ENCODE results near the gene RPL13A.

Gene RPL13A

GRCh38 chr19:49481020-49481683 lies 6.3 kb upstream of the RPL13A start:
- no peak for DNase-seq (ENCODE audit: low read depth)

- DNase-seq (ENCODE audit: low read depth) = no peak
Measured at GRCh38 chr19:49486232-49486631, 1.2 kb upstream of the RPL13A start.

GRCh38 chr19:49486710-49487276 lies 615 bp upstream of the RPL13A start:
- no peak for DNase-seq (ENCODE audit: low read depth)

- DNase-seq (ENCODE audit: low read depth) = no peak
Measured at GRCh38 chr19:49488046-49488862, 846 bp downstream of the RPL13A start.

GRCh38 chr19:49488863-49489537 lies 1.6 kb downstream of the RPL13A start:
- DNase-seq (ENCODE audit: low read depth) = peak; percentile 38

GRCh38 chr19:49489601-49490167 lies 2.3 kb downstream of the RPL13A start:
- no peak for DNase-seq (ENCODE audit: low read depth)

GRCh38 chr19:49490287-49491029 lies 3.0 kb downstream of the RPL13A start:
- no peak for DNase-seq (ENCODE audit: low read depth)

- DNase-seq (ENCODE audit: low read depth) = no peak
Measured at GRCh38 chr19:49491030-49491803, 3.8 kb downstream of the RPL13A start.

GRCh38 chr19:49491804-49492572 lies 4.6 kb downstream of the RPL13A start:
- DNase-seq (ENCODE audit: low read depth) = no peak

GRCh38 chr19:49492573-49493405 lies 5.4 kb downstream of the RPL13A start:
- no peak for DNase-seq (ENCODE audit: low read depth)

- no peak for DNase-seq (ENCODE audit: low read depth)
Measured at GRCh38 chr19:49496574-49497008, 9.2 kb downstream of the RPL13A start.

GRCh38 chr19:49497047-49497788 lies 9.8 kb downstream of the RPL13A start:
- peak; percentile 60 for DNase-seq (ENCODE audit: low read depth)

- no peak for DNase-seq (ENCODE audit: low read depth)
Measured at GRCh38 chr19:49497789-49498103, 10.3 kb downstream of the RPL13A start.

GRCh38 chr19:49498475-49498874 lies 11.1 kb downstream of the RPL13A start:
- no peak for DNase-seq (ENCODE audit: low read depth)

GRCh38 chr19:49499030-49499670 lies 11.7 kb downstream of the RPL13A start:
- no peak for DNase-seq (ENCODE audit: low read depth)

GRCh38 chr19:49502866-49503581 lies 15.6 kb downstream of the RPL13A start:
- peak; percentile 98 for DNase-seq (ENCODE audit: low read depth)

GRCh38 chr19:49503582-49503962 lies 16.2 kb downstream of the RPL13A start:
- no peak for DNase-seq (ENCODE audit: low read depth)

All from fibroblast of gingiva (primary cell).